Astrocyte (in vitro differentiated cells and primary cell): Measurements from ENCODE around the gene ABCC11. TPM values are rescaled to one million over a fixed set of nuclear protein-coding genes. Genes with fewer than 3 reads are reported as not detected.
"Not testable (repeated sequence)": the region's sequence is repeated elsewhere in the genome, so short reads cannot be mapped to it uniquely, and the experiment has no call there.

ENCODE experiments used
- DNase-seq: peaks from one replicate; pipeline ENCODE4 v3.0.0-alpha.2; 2010; ENCODE audit warnings: low read depth
- FAIRE-seq: peaks from 2 replicates; lab custom pipeline; 2011; peaks lifted over from hg19 to GRCh38; lab: Jason Lieb, UNC
- H2AFZ ChIP-seq: 2 replicates; pipeline ENCODE4 v1.6.0; 2012; ENCODE audit warnings: low read depth, low read length, inconsistent platforms
- H3K27ac ChIP-seq: 2 replicates; pipeline ENCODE4 v1.5.1; 2011; ENCODE audit warnings: low read depth, low read length, inconsistent platforms
- H3K27me3 ChIP-seq: 2 replicates; pipeline ENCODE4 v1.6.0; 2011; ENCODE audit warnings: low read length, inconsistent platforms; ENCODE audit not compliant: insufficient read depth
- H3K36me3 ChIP-seq: 2 replicates; pipeline ENCODE4 v1.5.1; 2011; ENCODE audit warnings: low read length, inconsistent platforms; ENCODE audit not compliant: insufficient read depth
- H3K4me1 ChIP-seq: 2 replicates; pipeline ENCODE4 v1.5.1; 2011; ENCODE audit warnings: low read length, inconsistent platforms; ENCODE audit not compliant: insufficient read depth
- H3K4me2 ChIP-seq: 2 replicates; pipeline ENCODE4 v1.6.0; 2012; ENCODE audit warnings: low read length, inconsistent platforms
- H3K4me3 ChIP-seq: 2 replicates; pipeline ENCODE4 v1.5.1; 2011; ENCODE audit warnings: low read depth, mild to moderate bottlenecking, low read length, inconsistent platforms; ENCODE audit not compliant: insufficient read depth
- H3K79me2 ChIP-seq: 2 replicates; pipeline ENCODE4 v1.6.0; 2012; ENCODE audit warnings: mild to moderate bottlenecking, low read length, inconsistent platforms; ENCODE audit not compliant: insufficient read depth
- H3K9ac ChIP-seq: 2 replicates; pipeline ENCODE4 v1.6.0; 2012; ENCODE audit warnings: mild to moderate bottlenecking, low read length, inconsistent platforms
- H3K9me3 ChIP-seq: 2 replicates; pipeline ENCODE4 v1.5.1; 2012; ENCODE audit warnings: low read depth, mild to moderate bottlenecking, low read length, inconsistent platforms; ENCODE audit not compliant: insufficient read depth
- H4K20me1 ChIP-seq: 2 replicates; pipeline ENCODE4 v1.6.0; 2012; ENCODE audit warnings: low read length, inconsistent platforms; ENCODE audit not compliant: insufficient read depth
- H3K27ac Mint-ChIP-seq: one replicate; pipeline ENCODE4 v1.8.0; 2021; ENCODE audit warnings: mild to moderate bottlenecking, mixed read lengths; ENCODE audit not compliant: unreplicated experiment
- H3K27me3 Mint-ChIP-seq: one replicate; pipeline ENCODE4 v1.8.0; 2021; ENCODE audit warnings: low read depth, mixed read lengths; ENCODE audit not compliant: unreplicated experiment
- H3K36me3 Mint-ChIP-seq: one replicate; pipeline ENCODE4 v1.8.0; 2021; ENCODE audit warnings: low read depth, mixed read lengths; ENCODE audit not compliant: unreplicated experiment
- H3K4me1 Mint-ChIP-seq: one replicate; pipeline ENCODE4 v1.8.0; 2021; ENCODE audit warnings: low read depth, mixed read lengths; ENCODE audit not compliant: unreplicated experiment
- H3K4me3 Mint-ChIP-seq: one replicate; pipeline ENCODE4 v1.8.0; 2021; ENCODE audit warnings: mild to moderate bottlenecking, moderate library complexity, mixed read lengths; ENCODE audit not compliant: unreplicated experiment
- H3K9me3 Mint-ChIP-seq: one replicate; pipeline ENCODE4 v1.8.0; 2021; ENCODE audit warnings: mild to moderate bottlenecking, mixed read lengths; ENCODE audit not compliant: unreplicated experiment
- EZH2 ChIP-seq: IDR thresholded peaks from 2 replicates; pipeline ENCODE4 v1.6.1; 2012; ENCODE audit warnings: mild to moderate bottlenecking, low read length, inconsistent platforms; ENCODE audit not compliant: insufficient read depth
- total RNA-seq: library from RNA; stranded (reverse); gene quantifications from 2 replicates; pipeline ENCODE4 v1.2.1, GENCODE V29; 2021
- TF ChIP-seq, protein P1 (sequence below): IDR thresholded peaks from 2 replicates; pipeline ENCODE4 v1.5.1; 2011; ENCODE audit warnings: low read depth, mild to moderate bottlenecking, inconsistent platforms, low read length, moderate library complexity; ENCODE audit not compliant: insufficient read depth

The ABCC11 gene
- total RNA-seq, 1 donor from 2014 or later: 0.32 TPM

DNA sequence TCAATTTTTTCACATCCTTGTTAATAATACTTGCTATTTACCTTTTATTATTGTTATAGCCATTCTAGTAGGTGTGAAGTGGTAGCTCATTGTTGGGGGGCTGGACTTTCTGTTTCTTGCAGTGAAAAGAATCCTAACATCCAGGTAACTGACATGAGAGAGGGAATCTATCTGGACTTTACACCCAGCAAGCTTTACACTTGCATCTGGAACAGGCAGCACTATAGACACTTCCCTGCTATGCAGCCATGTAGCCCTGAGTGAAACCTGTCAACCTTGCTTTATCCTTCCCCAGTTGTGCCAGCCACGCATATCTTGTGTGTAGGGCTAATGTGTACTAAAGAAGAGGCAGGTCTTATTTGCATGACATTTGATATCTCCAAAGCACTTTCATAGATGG, 74.7 kb downstream of the ABCC11 start:
- H3K27me3 Mint-ChIP-seq: peaks cover 24% of the 10 kb centered on the region
- H3K9ac ChIP-seq: no peak overlapping the region
- H3K4me3 Mint-ChIP-seq: no peak overlapping the region
- no peak for TF ChIP-seq EZH2
- TF ChIP-seq, protein P1, sequence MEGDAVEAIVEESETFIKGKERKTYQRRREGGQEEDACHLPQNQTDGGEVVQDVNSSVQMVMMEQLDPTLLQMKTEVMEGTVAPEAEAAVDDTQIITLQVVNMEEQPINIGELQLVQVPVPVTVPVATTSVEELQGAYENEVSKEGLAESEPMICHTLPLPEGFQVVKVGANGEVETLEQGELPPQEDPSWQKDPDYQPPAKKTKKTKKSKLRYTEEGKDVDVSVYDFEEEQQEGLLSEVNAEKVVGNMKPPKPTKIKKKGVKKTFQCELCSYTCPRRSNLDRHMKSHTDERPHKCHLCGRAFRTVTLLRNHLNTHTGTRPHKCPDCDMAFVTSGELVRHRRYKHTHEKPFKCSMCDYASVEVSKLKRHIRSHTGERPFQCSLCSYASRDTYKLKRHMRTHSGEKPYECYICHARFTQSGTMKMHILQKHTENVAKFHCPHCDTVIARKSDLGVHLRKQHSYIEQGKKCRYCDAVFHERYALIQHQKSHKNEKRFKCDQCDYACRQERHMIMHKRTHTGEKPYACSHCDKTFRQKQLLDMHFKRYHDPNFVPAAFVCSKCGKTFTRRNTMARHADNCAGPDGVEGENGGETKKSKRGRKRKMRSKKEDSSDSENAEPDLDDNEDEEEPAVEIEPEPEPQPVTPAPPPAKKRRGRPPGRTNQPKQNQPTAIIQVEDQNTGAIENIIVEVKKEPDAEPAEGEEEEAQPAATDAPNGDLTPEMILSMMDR: no peak
- H4K20me1 ChIP-seq: no peaks in the 10 kb centered on the region
- H2AFZ ChIP-seq: no peak overlapping the region
- H3K27me3 ChIP-seq: no peaks in the 10 kb centered on the region
- H3K4me1 Mint-ChIP-seq: peaks cover 3% of the 10 kb centered on the region
- no peak overlapping the region for H3K27ac ChIP-seq
- H3K36me3 Mint-ChIP-seq: no peaks in the 10 kb centered on the region
- no peaks in the 10 kb centered on the region for H3K9me3 Mint-ChIP-seq
- H3K9me3 ChIP-seq: no peaks in the 10 kb centered on the region
- no peak overlapping the region for H3K4me3 ChIP-seq
- FAIRE-seq (no peak), DNase-seq (no peak)
- no peak overlapping the region for H3K4me2 ChIP-seq
- no peaks in the 10 kb centered on the region for H3K36me3 ChIP-seq
- no peaks in the 10 kb centered on the region for H3K4me1 ChIP-seq
- H3K27ac Mint-ChIP-seq: no peak overlapping the region
- no peaks in the 10 kb centered on the region for H3K79me2 ChIP-seq

DNA sequence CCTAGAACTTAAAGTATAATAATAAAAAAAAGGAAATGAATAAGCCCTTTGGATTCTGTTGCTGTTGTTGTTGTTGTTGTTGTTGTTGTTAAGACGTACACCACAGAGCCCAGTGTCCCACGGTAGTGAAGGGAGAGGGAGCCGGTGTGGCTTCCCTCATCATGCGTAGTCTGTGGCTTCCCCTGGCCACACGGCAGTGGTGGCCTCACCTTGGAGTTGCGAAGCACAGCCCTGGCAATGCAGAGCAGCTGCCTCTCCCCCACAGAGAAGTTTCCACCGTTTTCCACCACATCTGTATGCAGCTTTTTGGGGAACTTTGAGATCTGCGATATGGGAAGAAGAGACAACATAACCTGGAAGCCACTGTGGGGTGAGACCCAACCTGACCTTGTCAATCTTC, 77.4 kb downstream of the ABCC11 start:
- no peak overlapping the region for H3K4me3 ChIP-seq
- no peaks in the 10 kb centered on the region for H3K9me3 ChIP-seq
- peaks cover 4% of the 10 kb centered on the region for H3K4me1 Mint-ChIP-seq
- no peaks in the 10 kb centered on the region for H3K79me2 ChIP-seq
- DNase-seq: no peak
- H3K27me3 Mint-ChIP-seq: peaks cover 16% of the 10 kb centered on the region
- H3K4me1 ChIP-seq: no peaks in the 10 kb centered on the region
- H3K27ac Mint-ChIP-seq: no peak overlapping the region
- FAIRE-seq: no peak
- H3K4me2 ChIP-seq: no peak overlapping the region
- no peak overlapping the region for H2AFZ ChIP-seq
- H3K4me3 Mint-ChIP-seq: no peak overlapping the region
- no peak overlapping the region for H3K9ac ChIP-seq
- no peaks in the 10 kb centered on the region for H3K36me3 Mint-ChIP-seq
- no peaks in the 10 kb centered on the region for H4K20me1 ChIP-seq
- H3K27me3 ChIP-seq: no peaks in the 10 kb centered on the region
- no peak overlapping the region for H3K27ac ChIP-seq
- no peaks in the 10 kb centered on the region for H3K36me3 ChIP-seq
- no peaks in the 10 kb centered on the region for H3K9me3 Mint-ChIP-seq
- TF ChIP-seq EZH2: no peak
- TF ChIP-seq, protein P1: no peak

DNA sequence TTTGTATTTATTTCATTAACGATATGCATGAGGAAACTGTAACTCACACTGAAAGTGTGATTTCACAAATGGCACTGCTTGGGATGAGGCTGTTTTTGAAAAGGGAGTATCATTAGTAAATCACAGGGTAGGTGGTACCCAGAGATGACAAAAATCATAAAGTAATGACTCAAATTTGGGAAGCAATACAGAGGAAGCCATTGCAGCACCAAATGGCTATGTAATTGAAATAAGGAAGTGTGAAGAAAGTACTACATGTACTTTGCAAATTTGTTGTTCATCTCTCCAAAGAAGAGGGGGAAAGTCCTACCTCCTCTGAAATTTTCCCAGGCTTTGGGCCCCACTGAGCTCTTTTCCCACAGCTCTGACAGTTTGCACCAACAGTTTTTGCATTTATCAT, 79.3 kb downstream of the ABCC11 start:
- no peak for FAIRE-seq
- no peak overlapping the region for H3K4me2 ChIP-seq
- TF ChIP-seq EZH2: no peak
- TF ChIP-seq, protein P1: no peak

DNA sequence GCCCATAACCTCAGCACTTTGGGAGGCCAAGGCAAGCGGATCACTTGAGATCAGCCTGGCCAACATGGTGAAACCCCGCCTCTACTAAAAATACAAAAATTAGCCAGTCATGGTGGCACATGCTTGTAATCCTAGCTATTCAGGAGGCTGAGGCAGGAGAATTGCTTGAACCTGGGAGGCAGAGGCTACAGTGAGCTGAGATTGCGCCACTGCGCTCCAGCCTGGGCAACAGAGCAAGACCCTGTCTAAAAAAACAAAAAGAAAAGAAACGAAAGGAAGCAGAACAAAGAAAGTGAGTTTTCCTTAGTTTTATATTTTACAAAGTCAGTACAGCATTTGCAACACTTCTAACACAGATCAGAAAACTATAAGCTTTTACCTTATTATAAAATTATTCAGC, 80.7 kb downstream of the ABCC11 start:
- H3K9me3 ChIP-seq, H4K20me1 ChIP-seq, DNase-seq, H3K27ac ChIP-seq, H3K9me3 Mint-ChIP-seq, H3K9ac ChIP-seq, H3K36me3 Mint-ChIP-seq, H2AFZ ChIP-seq, H3K27me3 Mint-ChIP-seq, H3K4me3 Mint-ChIP-seq, H3K4me1 Mint-ChIP-seq, H3K4me3 ChIP-seq, H3K79me2 ChIP-seq, H3K4me1 ChIP-seq, H3K27me3 ChIP-seq, H3K4me2 ChIP-seq, FAIRE-seq, H3K36me3 ChIP-seq, H3K27ac Mint-ChIP-seq: not testable (repeated sequence)

More for the DNA sequence above, 79.3 kb downstream of the ABCC11 start:
- no peaks in the 10 kb centered on the region for H3K9me3 Mint-ChIP-seq
- no peak overlapping the region for H3K27ac ChIP-seq
- no peak overlapping the region for H3K27ac Mint-ChIP-seq
- no peaks in the 10 kb centered on the region for H3K9me3 ChIP-seq
- H3K36me3 Mint-ChIP-seq: no peaks in the 10 kb centered on the region
- no peaks in the 10 kb centered on the region for H3K79me2 ChIP-seq
- H3K27me3 Mint-ChIP-seq: peaks cover 5% of the 10 kb centered on the region
- no peak overlapping the region for H2AFZ ChIP-seq
- no peaks in the 10 kb centered on the region for H3K4me1 ChIP-seq
- no peaks in the 10 kb centered on the region for H4K20me1 ChIP-seq
- peaks cover 4% of the 10 kb centered on the region for H3K4me1 Mint-ChIP-seq
- no peaks in the 10 kb centered on the region for H3K27me3 ChIP-seq
- no peaks in the 10 kb centered on the region for H3K36me3 ChIP-seq
- H3K4me3 Mint-ChIP-seq: no peak overlapping the region
- H3K9ac ChIP-seq: no peak overlapping the region
- no peak for DNase-seq
- H3K4me3 ChIP-seq: no peak overlapping the region
